Activated naive CD4-positive, alpha-beta T cell treated with anti-CD3 and anti-CD28 coated beads, Interleukin-2, amount 50 U/mL, for 24 hours (primary cell): ENCODE results near the gene MYO16.

Source experiments
- H3K27ac Mint-ChIP-seq: one replicate; pipeline ENCODE4 v1.8.0; 2021; ENCODE audit warnings: mild to moderate bottlenecking, mixed read lengths
- H3K27me3 Mint-ChIP-seq: one replicate; pipeline ENCODE4 v1.8.0; 2021; ENCODE audit warnings: mixed read lengths
- H3K36me3 Mint-ChIP-seq: one replicate; pipeline ENCODE4 v1.8.0; 2021; ENCODE audit warnings: mixed read lengths
- H3K4me1 Mint-ChIP-seq: one replicate; pipeline ENCODE4 v1.8.0; 2021; ENCODE audit warnings: mixed read lengths
- H3K4me3 Mint-ChIP-seq: one replicate; pipeline ENCODE4 v1.8.0; 2021; ENCODE audit warnings: mild to moderate bottlenecking, mixed read lengths
- H3K9me3 Mint-ChIP-seq: one replicate; pipeline ENCODE4 v1.8.0; 2021; ENCODE audit warnings: mixed read lengths

The MYO16 gene

DNA sequence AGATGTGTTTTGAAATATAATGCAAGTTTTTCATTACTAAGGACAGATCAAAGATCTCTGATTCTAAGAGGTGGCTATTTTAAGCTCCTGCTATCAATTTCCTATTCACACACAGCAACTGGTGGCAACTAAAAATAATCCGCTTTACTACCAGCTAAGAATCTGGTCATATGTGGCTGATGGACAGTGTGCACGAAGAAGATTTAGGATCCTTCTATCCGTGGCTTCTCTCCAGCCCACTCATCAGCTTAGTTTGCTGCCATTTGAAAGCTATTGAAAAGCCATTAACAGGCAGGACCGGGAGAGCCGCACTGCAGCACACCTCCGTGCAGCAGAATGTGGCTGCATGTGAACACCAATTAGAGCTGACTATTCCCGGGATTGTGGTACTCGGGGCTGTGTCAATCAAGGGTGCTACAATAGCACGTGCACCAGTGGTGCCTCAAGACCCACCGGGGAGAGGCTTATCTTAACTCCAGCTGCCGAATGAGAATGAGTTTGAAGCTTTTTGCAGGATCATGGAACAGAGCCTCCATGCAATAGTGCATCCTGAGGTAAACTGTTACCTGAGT, at the start of gene MYO16:
Gene MYO16 (plus strand): TSS at position 431 of the 572 bp plus-strand sequence. CDS start 234 bp downstream, outside the sequence.
- Mint-ChIP-seq H3K9me3 (peaks cover 4% of the 10 kb centered on the region), H3K27me3 (peaks cover 8% of the 10 kb centered on the region), H3K4me3 (no peak within 1 kb of the TSS), H3K4me1 (no peaks in the 10 kb centered on the region), H3K27ac (no peak within 1 kb of the TSS), H3K36me3 (no peaks in the 10 kb centered on the region)

DNA sequence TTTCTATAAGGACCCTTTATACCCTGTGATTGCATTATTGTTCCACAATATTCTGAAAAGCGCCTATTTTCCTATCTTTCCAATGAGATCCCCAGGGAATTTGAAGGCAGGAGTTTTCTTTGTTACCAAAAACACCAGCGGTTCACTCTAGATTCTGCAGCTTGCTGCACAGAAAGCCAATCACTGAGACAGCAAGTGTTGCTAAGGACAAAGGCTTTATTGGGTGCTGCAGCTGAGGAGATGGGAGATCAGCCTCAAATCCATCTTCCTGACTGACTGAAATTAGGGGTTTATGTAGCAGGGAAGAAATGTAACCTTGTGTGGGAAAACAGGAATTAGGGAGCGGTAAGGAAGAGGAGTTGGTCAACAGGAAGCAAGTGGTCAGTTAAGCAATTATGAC, 42.6 kb upstream of the MYO16 start:
- Mint-ChIP-seq H3K27ac (no peak overlapping the region), H3K36me3 (peaks cover 1% of the 10 kb centered on the region), H3K27me3 (peaks cover 17% of the 10 kb centered on the region), H3K4me1 (no peaks in the 10 kb centered on the region), H3K4me3 (no peak overlapping the region), H3K9me3 (peaks cover 9% of the 10 kb centered on the region)

DNA sequence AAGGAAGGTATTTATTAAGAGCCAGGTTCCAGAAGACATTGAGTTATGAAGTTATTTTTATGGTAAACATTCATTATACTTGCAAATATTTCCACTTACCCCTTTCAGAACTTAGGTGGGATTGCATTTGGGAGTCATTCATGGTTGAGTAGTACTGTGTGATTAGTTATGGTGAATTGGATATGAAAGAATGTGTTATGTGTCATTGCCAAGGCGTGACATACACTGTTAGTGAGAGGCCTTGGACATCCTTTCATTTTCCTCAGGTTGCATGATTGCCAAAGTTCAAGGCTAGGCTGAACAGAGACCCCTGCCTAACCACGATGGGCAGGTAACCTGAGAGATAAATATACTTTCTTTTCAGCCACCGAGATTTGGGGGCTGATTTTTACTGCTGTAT, 40.9 kb upstream of the MYO16 start:
- Mint-ChIP-seq H3K9me3 (peaks cover 9% of the 10 kb centered on the region), H3K4me3 (no peak overlapping the region), H3K36me3 (peaks cover 1% of the 10 kb centered on the region), H3K4me1 (no peaks in the 10 kb centered on the region), H3K27ac (no peak overlapping the region), H3K27me3 (peaks cover 10% of the 10 kb centered on the region)

DNA sequence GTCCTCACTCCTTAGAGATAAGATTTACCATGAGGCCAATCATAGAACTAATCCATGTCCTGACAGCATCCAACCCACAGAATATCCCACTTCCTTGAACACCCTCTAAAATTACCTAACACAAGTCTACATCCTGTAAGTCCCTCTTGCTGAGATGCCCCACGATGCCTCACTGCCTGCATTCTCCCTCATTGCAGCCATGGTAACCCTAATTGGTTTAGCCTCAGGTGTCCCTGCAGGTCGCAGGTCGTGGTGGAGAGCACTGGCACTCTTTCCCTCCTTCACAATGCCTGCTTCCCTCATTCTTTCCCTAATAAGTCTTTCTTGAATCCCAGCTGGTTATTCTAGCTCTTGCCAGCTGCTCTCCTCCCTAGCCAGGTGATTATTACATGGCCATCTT, 35.3 kb upstream of the MYO16 start:
- no peaks in the 10 kb centered on the region for H3K4me1 Mint-ChIP-seq
- H3K9me3 Mint-ChIP-seq, result no peaks in the 10 kb centered on the region
- H3K4me3 Mint-ChIP-seq, result no peak overlapping the region
- H3K27ac Mint-ChIP-seq, result no peak overlapping the region
- H3K27me3 Mint-ChIP-seq, result peaks cover 11% of the 10 kb centered on the region
- H3K36me3 Mint-ChIP-seq, result no peaks in the 10 kb centered on the region

DNA sequence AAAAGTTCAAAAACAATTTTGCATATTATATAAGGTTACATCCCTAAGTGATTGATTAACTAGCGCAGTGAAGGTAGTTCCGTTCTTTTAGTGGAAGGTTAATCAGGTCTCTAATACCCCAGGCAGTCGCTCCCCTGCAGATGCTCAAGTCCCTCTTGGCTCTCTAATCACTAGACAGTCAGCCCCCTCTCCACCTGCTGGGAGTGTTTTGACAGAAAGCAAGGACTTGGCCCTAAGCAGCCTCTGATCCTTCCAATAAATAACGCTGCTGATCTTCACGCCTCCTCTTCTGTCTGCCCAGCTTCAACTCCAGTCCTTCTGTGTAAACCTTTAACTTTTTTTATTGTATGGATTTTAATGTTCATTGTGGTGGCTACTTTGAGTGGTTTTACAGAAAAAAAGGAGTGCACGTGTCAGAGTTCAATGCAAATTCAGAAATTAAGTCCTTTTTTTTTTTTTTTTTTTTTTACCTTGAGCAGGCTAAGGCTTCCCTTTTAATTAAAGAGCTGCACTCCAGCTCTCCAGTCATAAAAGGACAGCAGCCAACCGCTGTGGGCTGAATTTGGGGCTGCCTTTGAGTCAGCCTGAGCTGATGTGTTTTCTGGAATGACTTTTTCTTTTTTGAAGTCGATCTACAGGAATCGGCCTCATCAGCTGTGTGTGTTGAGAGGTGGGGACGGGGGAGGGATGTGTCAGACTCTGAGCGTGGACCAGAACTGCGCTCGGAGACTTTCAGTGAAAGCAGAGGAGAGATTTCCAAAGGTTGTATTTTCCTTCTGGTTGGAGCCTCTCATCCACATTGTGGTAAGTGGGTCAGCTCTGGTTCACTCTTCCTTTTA, 33.8 kb upstream of the MYO16 start:
- no peaks in the 10 kb centered on the region for H3K9me3 Mint-ChIP-seq
- no peaks in the 10 kb centered on the region for H3K36me3 Mint-ChIP-seq
- H3K4me3 Mint-ChIP-seq, result no peak overlapping the region
- no peaks in the 10 kb centered on the region for H3K4me1 Mint-ChIP-seq
- H3K27me3 Mint-ChIP-seq, result peaks cover 7% of the 10 kb centered on the region
- H3K27ac Mint-ChIP-seq, result no peak overlapping the region

DNA sequence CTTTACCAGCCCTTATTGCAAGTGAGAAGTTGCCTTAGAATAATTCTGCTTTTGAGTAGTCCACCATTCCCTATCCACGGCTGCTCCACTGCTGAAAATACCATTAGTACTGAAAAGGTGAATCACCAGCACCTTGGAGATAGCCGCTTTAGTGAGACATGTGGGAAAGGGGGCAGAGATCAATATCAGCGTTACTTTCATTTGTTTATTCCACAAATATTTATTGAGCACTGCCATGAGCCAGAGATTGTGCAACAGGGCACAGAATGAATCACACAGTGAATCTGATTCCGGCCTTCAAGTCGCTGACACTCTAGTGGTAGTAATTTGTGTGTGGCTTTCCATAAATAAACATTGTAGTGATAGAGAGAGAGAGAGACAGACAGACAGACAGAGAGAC, 31.5 kb upstream of the MYO16 start:
- no peaks in the 10 kb centered on the region for H3K4me1 Mint-ChIP-seq
- no peak overlapping the region for H3K4me3 Mint-ChIP-seq
- peaks cover 2% of the 10 kb centered on the region for H3K36me3 Mint-ChIP-seq
- H3K9me3 Mint-ChIP-seq, result peaks cover 9% of the 10 kb centered on the region
- peaks cover 5% of the 10 kb centered on the region for H3K27me3 Mint-ChIP-seq
- H3K27ac Mint-ChIP-seq, result no peak overlapping the region

DNA sequence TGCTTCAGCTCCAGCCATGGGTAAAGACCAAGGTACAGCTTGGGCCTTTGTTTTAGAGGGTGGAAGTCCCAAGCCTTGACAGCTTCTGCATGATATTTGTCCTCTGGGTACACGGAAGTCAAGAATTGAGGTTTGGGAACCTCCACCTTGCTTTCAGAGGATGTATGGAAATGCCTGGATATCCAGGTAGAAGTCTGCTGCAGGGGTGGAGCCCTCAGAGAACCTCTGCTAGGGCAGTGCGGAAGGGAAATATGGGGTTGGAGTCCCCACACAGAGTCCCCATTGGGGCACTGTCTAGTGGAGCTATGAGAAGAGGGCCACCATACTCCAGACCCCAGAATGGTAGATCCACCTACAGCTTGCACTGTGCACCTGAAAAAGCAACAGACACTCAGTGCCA, 23.0 kb upstream of the MYO16 start:
- Mint-ChIP-seq H3K36me3 (peaks cover 2% of the 10 kb centered on the region), H3K27me3 (peaks cover 5% of the 10 kb centered on the region), H3K9me3 (peaks cover 15% of the 10 kb centered on the region), H3K4me1 (no peaks in the 10 kb centered on the region), H3K27ac (no peak overlapping the region), H3K4me3 (no peak overlapping the region)

DNA sequence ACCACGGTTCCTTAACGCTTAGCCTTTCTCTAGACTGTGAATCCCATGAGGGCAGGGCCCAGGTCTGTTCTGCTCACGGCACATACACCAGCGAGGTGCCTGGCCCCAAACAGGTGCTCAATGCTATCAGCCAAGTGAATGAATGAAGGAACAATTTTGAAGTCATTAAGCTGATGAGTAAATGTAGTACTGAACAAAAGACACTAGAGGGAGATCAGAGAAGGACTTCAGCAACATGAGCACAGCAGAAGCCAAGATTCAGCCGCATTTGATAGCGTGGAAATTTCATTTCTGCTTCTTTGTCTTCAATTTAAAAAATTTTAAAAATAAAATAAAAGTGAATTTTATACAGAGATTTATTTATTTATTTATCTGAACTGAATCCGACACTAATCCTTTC, 20.1 kb upstream of the MYO16 start:
- Mint-ChIP-seq H3K36me3 (no peaks in the 10 kb centered on the region), H3K27me3 (peaks cover 3% of the 10 kb centered on the region)

DNA sequence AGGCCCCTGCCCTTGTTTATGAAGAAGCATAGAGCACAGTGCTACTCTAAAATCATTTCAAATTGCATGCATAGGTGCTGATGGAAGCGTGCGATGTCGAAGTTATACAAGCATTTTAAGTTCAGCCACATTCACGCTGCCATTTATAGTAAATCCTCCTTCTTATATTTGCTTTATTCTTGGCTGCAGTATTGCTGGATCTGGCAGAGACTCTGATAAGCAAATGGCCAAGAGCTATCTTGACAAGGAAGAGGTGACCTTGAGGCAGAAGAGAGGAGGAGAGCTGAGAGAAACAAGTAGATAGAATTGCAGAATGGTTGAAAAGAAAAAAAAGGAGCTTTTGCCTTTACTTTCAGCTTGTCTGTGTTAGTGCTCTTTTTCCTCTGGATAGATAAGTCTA, 18.9 kb upstream of the MYO16 start:
- no peak overlapping the region for H3K27ac Mint-ChIP-seq
- H3K27me3 Mint-ChIP-seq, result peaks cover 3% of the 10 kb centered on the region
- no peaks in the 10 kb centered on the region for H3K4me1 Mint-ChIP-seq
- H3K36me3 Mint-ChIP-seq, result no peaks in the 10 kb centered on the region
- no peak overlapping the region for H3K4me3 Mint-ChIP-seq
- H3K9me3 Mint-ChIP-seq, result peaks cover 4% of the 10 kb centered on the region

More for the DNA sequence above, 20.1 kb upstream of the MYO16 start:
- no peaks in the 10 kb centered on the region for H3K4me1 Mint-ChIP-seq
- no peak overlapping the region for H3K4me3 Mint-ChIP-seq
- no peak overlapping the region for H3K27ac Mint-ChIP-seq
- H3K9me3 Mint-ChIP-seq, result peaks cover 5% of the 10 kb centered on the region

DNA sequence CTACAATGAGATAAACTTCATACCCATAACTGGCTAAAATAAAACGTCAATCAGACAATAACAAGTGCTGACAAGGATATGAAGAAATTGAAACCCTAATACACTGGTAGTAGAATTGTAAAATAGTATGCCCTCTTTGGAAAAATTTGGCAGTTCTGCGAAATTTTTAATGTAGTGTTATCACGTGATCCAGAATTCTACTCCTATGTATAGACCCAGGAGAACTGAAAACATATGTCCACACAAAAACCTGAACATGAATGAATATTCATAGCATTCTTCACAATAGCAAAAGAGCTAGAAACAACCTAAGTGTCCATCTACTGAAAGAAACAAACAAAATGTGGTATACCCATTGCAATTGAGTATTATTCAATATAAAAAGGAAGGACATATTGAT, 14.2 kb upstream of the MYO16 start:
- Mint-ChIP-seq H3K27me3 (peaks cover 1% of the 10 kb centered on the region), H3K27ac (no peak overlapping the region), H3K9me3 (no peaks in the 10 kb centered on the region), H3K4me1 (no peaks in the 10 kb centered on the region), H3K4me3 (no peak overlapping the region), H3K36me3 (no peaks in the 10 kb centered on the region)

DNA sequence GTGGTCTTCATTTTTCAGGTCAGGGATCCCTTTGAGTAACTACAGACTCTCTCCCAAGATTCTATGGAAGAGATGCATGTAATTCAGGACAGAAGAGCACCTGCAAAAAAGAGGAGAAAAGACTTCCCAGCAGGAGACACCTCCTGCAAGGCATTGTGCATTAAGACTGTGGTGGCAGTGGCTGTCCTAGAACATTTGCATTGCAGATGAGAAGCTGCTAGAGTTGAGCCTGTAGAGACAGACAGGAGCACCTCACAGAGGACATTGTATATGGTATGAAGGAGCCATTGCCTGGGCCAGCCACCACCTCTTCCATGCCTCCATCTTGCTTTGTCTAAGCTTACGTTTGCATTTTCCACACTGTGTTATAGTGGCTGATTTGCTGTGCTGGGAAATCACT, 11.2 kb upstream of the MYO16 start:
- Mint-ChIP-seq H3K4me1 (no peaks in the 10 kb centered on the region), H3K36me3 (no peaks in the 10 kb centered on the region), H3K27me3 (peaks cover 3% of the 10 kb centered on the region), H3K4me3 (no peak overlapping the region), H3K9me3 (no peaks in the 10 kb centered on the region), H3K27ac (no peak overlapping the region)

DNA sequence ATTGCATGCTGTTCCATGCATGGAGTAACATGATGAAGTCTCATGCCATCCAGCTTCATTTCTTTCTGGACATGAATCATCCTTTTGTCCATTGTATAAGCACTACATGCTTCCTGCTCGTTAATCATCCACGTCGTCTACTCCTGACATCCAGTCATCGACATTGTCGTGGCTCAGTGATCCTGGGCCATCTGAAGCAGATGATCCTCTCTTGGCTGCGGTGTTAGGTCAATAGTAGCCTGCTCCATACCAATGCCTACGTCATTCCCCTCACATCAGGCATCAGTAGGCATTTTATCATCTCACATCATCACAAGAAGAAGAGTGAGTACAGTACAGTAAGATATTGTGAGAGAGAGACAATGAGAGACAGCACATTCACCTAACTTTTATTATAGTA, 7.9 kb upstream of the MYO16 start:
- Mint-ChIP-seq H3K9me3 (peaks cover 4% of the 10 kb centered on the region), H3K27ac (no peak overlapping the region), H3K36me3 (no peaks in the 10 kb centered on the region), H3K4me3 (no peak overlapping the region), H3K4me1 (no peaks in the 10 kb centered on the region), H3K27me3 (peaks cover 3% of the 10 kb centered on the region)

DNA sequence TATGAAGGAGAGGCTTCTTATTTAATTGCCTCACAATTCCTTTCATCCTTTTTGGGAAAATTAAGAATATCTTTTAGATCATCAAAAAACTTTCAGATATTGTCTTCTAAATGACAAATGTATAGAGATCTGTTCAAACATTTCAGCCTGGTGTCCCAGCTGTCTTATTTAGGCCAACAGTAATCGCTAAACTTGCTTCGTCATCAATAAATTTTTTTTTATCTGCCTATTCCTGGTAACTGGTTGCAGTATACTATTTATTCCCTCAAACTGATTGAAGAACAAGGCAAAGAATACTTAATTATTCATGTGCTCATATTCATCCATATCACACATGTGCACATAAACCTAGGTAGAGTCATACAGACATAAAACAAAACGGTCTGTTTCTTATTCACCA, 5.3 kb upstream of the MYO16 start:
- Mint-ChIP-seq H3K9me3 (peaks cover 4% of the 10 kb centered on the region), H3K36me3 (no peaks in the 10 kb centered on the region), H3K4me3 (no peak overlapping the region), H3K27me3 (peaks cover 11% of the 10 kb centered on the region), H3K27ac (no peak overlapping the region), H3K4me1 (no peaks in the 10 kb centered on the region)

DNA sequence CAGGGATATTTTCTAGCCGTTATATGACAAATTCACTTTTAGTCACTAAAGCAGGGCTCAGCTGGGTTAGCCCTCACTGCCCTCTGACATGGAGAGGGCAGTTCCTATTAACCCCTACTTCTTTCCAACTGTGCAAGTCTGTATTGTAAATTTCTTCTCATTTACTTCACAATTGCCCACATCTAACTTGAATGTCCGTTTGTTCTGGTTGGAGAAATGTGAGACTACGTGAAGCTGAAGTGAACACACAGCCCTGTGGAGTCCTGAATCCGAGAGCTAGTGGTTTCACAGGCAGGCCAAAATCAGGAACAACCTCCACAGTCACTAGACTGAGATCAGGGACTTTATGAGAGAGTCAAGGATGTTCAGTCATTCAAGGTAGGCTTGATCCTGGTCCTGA, 4.4 kb upstream of the MYO16 start:
- Mint-ChIP-seq H3K4me1 (no peaks in the 10 kb centered on the region), H3K27me3 (peaks cover 9% of the 10 kb centered on the region), H3K4me3 (no peak overlapping the region), H3K27ac (no peak overlapping the region), H3K36me3 (no peaks in the 10 kb centered on the region), H3K9me3 (peaks cover 4% of the 10 kb centered on the region)

DNA sequence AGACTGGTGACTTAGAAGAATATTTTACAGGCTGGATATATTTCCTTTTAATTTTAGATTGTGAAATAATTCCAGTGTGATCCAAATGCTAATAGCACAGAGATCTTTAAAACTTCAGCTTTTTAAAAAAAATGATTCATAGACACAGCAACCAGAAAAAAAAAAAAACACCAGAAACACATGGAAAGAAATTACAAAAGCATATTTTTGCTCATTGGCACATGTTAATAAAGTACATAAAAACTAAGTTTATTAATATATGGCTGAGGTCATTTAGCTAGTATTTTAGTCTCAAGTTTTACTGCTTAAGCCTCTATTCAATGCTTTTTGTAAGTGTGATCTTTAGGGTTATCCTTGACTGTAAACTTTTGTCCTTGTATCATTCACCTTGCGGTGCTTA, 577 bp downstream of the MYO16 start:
- Mint-ChIP-seq H3K4me3 (no peak overlapping the region), H3K27ac (no peak overlapping the region), H3K36me3 (no peaks in the 10 kb centered on the region), H3K4me1 (no peaks in the 10 kb centered on the region), H3K9me3 (peaks cover 4% of the 10 kb centered on the region), H3K27me3 (peaks cover 8% of the 10 kb centered on the region)

DNA sequence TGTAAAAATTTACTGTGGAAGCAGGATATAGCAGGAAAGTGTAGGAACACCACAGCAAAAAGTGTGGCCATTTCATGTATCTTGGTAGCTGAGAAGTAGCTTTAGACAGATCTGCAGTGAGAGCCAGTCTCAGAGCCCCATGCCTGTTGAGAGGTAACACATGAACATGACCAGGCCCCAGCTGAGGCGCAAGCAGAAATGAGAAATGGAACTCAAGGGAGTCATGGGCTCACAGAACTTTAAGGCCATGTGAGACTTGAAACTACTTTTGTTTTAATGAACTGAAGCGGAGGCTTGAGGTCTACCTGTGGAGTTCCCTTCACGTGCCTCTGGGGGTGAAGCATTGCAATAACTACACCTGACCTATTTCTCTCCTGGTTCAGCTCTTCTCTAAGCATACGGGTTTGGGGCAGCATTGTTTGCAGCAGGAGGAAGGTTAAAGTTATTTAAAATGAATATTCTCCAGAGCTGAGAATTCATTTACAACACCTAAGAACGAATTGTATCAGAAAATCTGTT, 3.3 kb downstream of the MYO16 start:
- Mint-ChIP-seq H3K36me3 (no peaks in the 10 kb centered on the region), H3K27ac (no peak overlapping the region), H3K9me3 (no peaks in the 10 kb centered on the region), H3K27me3 (peaks cover 8% of the 10 kb centered on the region), H3K4me1 (no peaks in the 10 kb centered on the region), H3K4me3 (no peak overlapping the region)
